Stimulated activated CD4-positive, alpha-beta T cell treated with anti-CD3 and anti-CD28 coated beads, Interleukin-4, amount 100 ng/mL, for 4 hours (primary cell): ENCODE data around the gene LRBA.
"Not testable (repeated sequence)": the region's sequence is repeated elsewhere in the genome, so short reads cannot be mapped to it uniquely, and the experiment has no call there.

ENCODE experiments used
- DNase-seq, 2 experiments: peaks; one replicate each; pipeline ENCODE4 v3.0.0-alpha.2; 2020

LRBA gene

GRCh38 chr4:150391052-150391451 lies 624.0 kb downstream of the LRBA start:
- DNase-seq, result no peak

DNA sequence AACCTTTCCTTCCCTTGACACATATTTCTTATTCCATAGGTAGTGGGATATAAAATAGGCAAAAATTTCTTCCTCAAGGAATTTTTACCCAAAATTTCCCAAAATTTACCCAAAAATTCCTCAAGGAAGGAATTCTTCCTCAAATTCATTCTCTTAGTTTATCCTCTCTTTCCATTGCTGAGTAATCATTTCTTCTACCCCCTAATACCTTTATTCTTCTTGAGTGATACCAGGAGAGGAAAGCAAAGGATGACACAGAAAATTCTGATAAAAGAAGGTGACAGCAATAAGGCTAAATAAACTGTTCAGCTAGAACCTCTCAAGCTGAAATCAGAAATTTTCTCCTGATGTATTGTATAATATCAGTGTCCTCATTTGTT lies 624.6 kb downstream of the LRBA start:
- no peak for DNase-seq

GRCh38 chr4:150389896-150390530 lies 625.1 kb downstream of the LRBA start:
- no peak for DNase-seq

GRCh38 chr4:150387981-150388380 lies 627.1 kb downstream of the LRBA start:
- DNase-seq, result no peak

DNA sequence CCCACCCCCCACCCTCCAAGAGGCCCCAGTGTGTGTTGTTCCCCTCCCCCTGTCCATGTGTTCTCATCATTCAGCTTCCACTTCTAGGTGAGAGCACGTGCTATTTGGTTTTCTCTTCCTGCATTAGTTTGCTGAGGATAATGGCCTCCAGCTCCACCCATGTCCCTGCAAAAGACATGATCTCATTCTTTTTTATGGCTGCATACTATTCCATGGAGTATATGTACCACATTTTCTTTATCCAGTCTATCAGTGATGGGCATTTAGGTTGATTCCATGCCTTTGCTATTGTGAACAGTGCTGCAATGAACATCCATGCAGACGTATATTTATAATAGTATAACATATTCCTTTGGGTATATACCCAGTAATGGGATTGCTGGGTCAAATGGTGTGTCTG lies 628.7 kb downstream of the LRBA start:
- DNase-seq, result not testable (repeated sequence)

DNA sequence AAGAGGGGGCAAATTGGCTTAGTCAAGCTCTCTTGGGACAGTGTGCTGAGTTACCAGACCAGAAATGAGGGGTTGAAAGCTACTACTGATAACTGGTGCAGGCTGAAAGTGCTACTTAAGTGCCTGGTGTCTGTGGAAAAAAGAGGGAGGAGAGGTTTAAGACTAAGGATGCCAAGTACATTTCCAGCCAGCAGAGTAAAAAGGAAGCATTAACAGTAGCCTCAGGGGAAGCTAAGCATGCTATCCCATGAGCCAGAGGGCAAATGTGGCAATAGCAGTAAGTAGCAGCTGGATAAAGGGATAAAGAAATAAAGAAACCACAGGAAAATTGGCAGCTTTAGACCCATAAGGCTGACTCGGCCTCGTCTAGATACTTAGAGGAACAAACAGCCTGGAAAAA lies 629.5 kb downstream of the LRBA start:
- no peak for DNase-seq

GRCh38 chr4:150384249-150384648 lies 630.8 kb downstream of the LRBA start:
- no peak for DNase-seq

DNA sequence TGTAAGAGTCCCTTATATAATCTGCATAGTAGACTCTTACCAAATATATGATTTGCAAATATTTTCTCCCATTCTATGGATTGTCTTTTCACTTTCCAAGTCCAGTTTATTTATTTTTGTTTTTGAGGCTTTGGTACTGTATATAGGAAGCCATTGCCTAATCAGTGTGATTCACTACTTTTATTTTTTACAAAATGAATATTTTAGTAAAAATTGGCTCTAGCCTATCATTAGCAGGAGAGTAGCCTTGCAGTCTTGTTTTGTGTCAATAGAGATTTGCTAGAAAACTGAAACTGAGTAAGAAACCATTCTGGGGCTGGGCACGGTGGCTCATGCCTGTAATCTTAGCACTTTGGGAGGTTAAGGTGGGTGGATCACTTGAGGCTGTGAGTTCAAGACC lies 633.1 kb downstream of the LRBA start:
- no peak for DNase-seq

- DNase-seq, result no peak
Observed at GRCh38 chr4:150381609-150382008, 633.5 kb downstream of the LRBA start.

GRCh38 chr4:150381036-150381435 lies 634.0 kb downstream of the LRBA start:
- DNase-seq, result no peak

- DNase-seq, result no peak
Observed at GRCh38 chr4:150379454-150379853, 635.6 kb downstream of the LRBA start.

GRCh38 chr4:150375025-150375424 lies 640.1 kb downstream of the LRBA start:
- no peak for DNase-seq

DNA sequence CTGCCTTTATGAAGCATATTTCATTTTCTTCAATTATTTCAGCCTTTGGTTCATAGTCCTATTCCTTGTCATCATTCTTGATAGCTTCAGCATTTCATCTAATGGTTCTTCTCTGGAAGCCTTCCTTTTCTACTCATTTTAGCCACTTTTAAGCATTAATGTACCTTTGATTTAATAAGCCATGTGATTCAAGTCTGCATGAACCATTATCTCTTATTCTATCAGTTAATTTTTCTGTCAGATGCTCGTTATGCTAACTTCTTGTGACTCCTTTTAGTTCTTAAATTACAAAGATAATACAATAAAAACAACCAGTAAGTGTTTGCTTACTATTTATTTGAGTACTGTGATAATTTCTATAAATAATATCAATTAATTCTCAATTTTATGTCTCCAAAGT lies 643.2 kb downstream of the LRBA start:
- DNase-seq, result no peak

DNA sequence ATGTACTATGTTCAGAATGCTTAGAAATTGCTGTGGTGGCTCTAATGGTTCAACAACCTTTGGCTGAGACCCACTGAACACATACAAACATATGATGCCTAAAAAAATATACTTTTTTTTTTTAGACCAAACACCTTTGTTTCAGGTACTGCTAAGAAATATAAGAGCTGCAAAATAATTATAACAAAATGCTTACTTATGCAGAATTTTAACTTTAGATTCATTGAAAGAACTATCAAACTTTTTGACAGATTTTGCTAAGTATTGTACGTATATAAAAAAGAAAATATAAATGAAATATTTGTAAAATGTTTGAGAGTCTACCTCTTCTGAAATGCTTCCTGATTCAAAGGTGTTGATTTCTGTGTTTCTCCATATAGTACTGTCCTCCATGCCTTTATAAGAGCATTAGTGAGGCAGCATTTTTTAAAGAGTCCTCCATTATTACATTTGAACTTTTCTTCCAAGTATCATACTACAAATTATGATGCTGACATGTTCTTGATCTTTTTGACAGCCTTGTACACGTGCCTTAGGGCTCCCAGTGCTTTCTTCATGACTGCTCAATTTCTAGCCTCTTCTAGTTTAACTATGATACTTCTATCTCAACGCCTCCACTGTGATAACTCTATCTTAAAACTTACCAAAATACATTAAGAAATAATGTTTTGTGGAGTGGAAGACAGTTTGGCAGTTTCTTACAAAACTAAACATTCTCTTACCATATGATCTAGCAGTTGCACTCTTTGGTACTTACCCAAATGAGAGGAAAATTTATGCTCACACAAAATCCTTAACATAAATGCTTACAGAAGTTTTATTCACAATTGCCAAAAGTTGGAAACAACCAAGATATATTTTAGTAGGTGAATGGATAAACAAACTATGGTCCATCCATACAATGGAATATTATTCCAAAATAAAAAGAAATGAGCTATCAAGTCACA lies 645.4 kb downstream of the LRBA start:
- no peak for DNase-seq

- DNase-seq, result no peak
Observed at GRCh38 chr4:150368667-150369066, 646.4 kb downstream of the LRBA start.

DNA sequence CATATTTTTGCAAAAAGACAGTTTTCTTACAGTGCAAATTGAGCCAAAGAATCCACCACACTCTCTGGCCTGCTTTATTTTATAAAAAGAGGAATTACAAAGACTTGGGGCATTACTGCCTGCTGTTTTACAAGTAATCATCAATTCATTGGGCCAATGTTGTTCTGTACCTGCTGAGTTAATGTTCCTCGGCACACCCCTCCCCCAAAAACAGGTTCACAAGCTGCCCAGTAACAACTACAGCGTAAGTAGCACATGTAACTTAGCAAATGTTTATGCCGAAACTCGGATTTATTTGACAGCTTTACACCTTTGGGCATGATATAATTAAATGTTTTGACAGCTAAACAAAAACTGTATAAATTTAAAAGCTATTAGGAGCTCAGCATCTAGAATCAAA lies 647.8 kb downstream of the LRBA start:
- DNase-seq, result no peak

DNA sequence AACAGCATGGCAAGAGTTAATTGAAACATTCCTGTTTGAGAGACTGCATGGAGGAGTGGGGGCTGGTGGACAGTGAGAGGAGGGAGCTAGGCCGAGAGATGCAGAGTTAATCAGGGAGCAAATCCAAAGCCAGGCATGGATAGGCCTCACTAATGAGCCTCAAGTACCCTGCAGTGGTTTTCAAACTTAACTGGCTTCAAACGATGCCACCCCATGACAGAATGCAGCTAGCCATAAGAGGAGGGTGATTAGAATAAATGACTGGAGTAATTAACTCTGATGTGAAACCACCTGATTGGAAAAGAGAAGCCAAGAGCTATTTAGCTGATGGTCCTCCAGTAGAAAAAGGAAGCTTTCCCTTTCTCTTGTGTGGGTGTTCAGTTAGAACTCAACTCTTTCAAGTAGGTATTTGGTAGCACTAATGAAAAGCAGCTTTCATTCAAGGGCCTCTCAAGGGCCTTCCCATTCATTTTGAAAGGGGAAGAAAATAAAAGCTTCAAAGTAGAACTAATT lies 648.5 kb downstream of the LRBA start:
- no peak for DNase-seq

GRCh38 chr4:150363721-150364688 lies 651.1 kb downstream of the LRBA start:
- no peak for DNase-seq

DNA sequence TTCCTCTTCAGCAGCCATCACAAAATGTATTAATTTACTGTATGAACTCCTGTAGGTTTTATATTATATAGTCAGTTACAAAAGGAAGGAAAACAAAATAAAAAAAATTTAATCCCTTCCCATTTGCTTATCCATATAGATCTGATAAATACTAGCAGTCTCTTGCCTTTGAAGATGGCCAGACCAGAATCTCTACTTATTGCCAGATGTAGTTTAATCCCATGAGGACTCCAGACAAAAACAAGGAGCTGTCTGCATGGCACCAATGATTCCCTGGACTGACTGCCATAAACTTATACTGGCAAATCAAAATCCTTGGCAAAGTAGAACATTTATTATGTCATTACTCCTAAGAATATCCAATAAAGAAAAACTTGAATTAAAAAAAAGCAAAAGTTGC lies 656.4 kb downstream of the LRBA start:
- DNase-seq, result no peak

- DNase-seq, result no peak
Observed at GRCh38 chr4:150357829-150358228, 657.3 kb downstream of the LRBA start.

GRCh38 chr4:150355858-150356455 lies 659.1 kb downstream of the LRBA start:
- DNase-seq, result no peak

DNA sequence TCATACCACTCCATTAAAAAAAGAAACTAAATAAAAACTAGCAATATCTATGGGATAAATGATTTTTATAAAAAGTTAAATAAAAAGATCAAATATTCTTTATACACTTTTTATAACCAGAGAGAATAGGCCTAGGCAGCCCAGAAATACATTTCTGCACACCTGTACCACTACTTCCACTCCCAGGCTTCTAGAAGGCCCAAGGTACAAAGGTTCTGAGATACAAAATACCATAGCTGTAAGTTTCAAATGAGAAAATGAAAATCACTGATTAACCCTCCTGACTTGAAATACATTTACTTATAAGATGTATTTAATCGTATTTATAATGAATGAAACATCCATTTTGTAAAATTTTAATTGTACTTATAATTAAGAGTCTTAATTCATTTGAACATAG lies 659.7 kb downstream of the LRBA start:
- no peak for DNase-seq
